Liver (tissue), 5 donors: ENCODE results near the gene TSPYL2. TPM values are rescaled to one million over a fixed set of nuclear protein-coding genes. Genes with fewer than 3 reads are reported as not detected.

ENCODE experiments used
- polyA plus RNA-seq, 2 donors: library from polyadenylated mRNA; stranded (reverse) in 1 of 2; unstranded in 1 of 2; fragments of 200-250 nt in 1 of 2; fragments of >200 nt in 1 of 2; fragmentation: Nextera tagmentation in 1 of 2; extraction: Ambion mirVana in 1 of 2; gene quantifications; one replicate each; pipeline versions ENCODE4 v1.2.1 to v1.2.3, GENCODE V29; 2013 to 2015
- small RNA-seq: library from RNA; depleted of rRNA; stranded (forward); fragments of <200 nt; gene quantifications from one replicate; pipeline ENCODE3, GENCODE V24; 2014
- total RNA-seq, 2 donors: library from RNA; depleted of rRNA; stranded (reverse); fragments of >200 nt; gene quantifications; one replicate each; pipeline ENCODE4 v1.2.3, GENCODE V29; 2014
- donor health status: healthy.
- donor health status: healthy.
- donor health status: healthy.

The TSPYL2 gene
- total and polyA plus RNA-seq, 4 donors = 2.5 to 8.0 (median 4.8) TPM

Small RNA genes within 50 kb of the gene (small RNA-seq; reads per million reads assigned to genes)
- gene AL591212.2 = not detected

Other genes with a start within 250 kb of the TSPYL2 start
- not detected for gene XAGE3, start 214.3 kb upstream of the TSPYL2 start, total RNA-seq
- gene XAGE3, start 214.3 kb upstream of the TSPYL2 start, polyA plus RNA-seq = under 1 TPM in 1 of 2 donors, not detected in 1; 0.61 TPM
- 1 to 10 TPM; 3.5 to 8.8 TPM for gene FAM156B, start 185.0 kb upstream of the TSPYL2 start, total RNA-seq
- gene FAM156B, start 185.0 kb upstream of the TSPYL2 start, polyA plus RNA-seq = 1 to 10 TPM; 4.2 to 5.2 TPM
- 10 to 100 TPM in 1 of 2 donors, 1 to 10 TPM in 1; 2.7 to 12.6 TPM for gene FAM156A, start 123.8 kb upstream of the TSPYL2 start, total RNA-seq
- gene FAM156A, start 123.8 kb upstream of the TSPYL2 start, polyA plus RNA-seq = 1 to 10 TPM; 4.1 to 7.7 TPM
- gene GPR173, start 33.6 kb upstream of the TSPYL2 start, total RNA-seq = under 1 TPM; 0.25 to 0.61 TPM
- under 1 TPM in 1 of 2 donors, not detected in 1; 0.07 TPM for gene GPR173, start 33.6 kb upstream of the TSPYL2 start, polyA plus RNA-seq
- gene KANTR, start 11.8 kb downstream of the TSPYL2 start, total RNA-seq = 10 to 100 TPM in 1 of 2 donors, 1 to 10 TPM in 1; 6.7 to 13.6 TPM
- 1 to 10 TPM in 1 of 2 donors, under 1 TPM in 1; 0.44 to 2.7 TPM for gene KANTR, start 11.8 kb downstream of the TSPYL2 start, polyA plus RNA-seq
- 10 to 100 TPM; 39.2 to 74.7 TPM for gene KDM5C, start 142.8 kb downstream of the TSPYL2 start, total RNA-seq
- gene KDM5C, start 142.8 kb downstream of the TSPYL2 start, polyA plus RNA-seq = 10 to 100 TPM; 14.7 to 14.8 TPM
- 1 to 10 TPM; 1.0 to 2.1 TPM for gene IQSEC2, start 199.2 kb downstream of the TSPYL2 start, total RNA-seq
- gene IQSEC2, start 199.2 kb downstream of the TSPYL2 start, polyA plus RNA-seq = 1 to 10 TPM in 1 of 2 donors, under 1 TPM in 1; 0.40 to 1.8 TPM